Panc1 (cell line): ENCODE data around the gene RNF121. TPM values are rescaled to one million over a fixed set of nuclear protein-coding genes. Genes with fewer than 3 reads are reported as not detected.

ENCODE experiments used
- ATAC-seq: fragments of 200-7000 bp; cut with Tn5 transposase; 2 replicates; pipeline ENCODE4 v1.9.1; 2020; ENCODE audit warnings: mild to moderate bottlenecking, moderate library complexity
- BruUV-seq: library from RNA; stranded (reverse); fragments of 400-500 nt; replicated peaks from 2 replicates; lab custom pipeline; 2021; lab: Mats Ljungman, UMichigan
- CTCF ChIA-PET: fragments of 300-600 bp; sonication (Branson Sonifier 250); formaldehyde crosslinking; loops from one replicate; lab custom pipeline; 2022; ENCODE audit warnings: antibody characterized with exemption; lab: Charles Lee
- POLR2A ChIA-PET: fragments of 300-600 bp; sonication (Branson Sonifier 250); formaldehyde crosslinking; loops from one replicate; lab custom pipeline; 2022; ENCODE audit warnings: antibody characterized with exemption; lab: Charles Lee
- DNase-seq: peaks from one replicate; pipeline ENCODE4 v3.0.0-alpha.2; 2010; ENCODE audit warnings: low read depth, low spot score
- H3K27ac ChIP-seq: 2 replicates; pipeline ENCODE4 v1.5.1; 2011; ENCODE audit warnings: mild to moderate bottlenecking, low read length, inconsistent platforms
- H3K27me3 ChIP-seq: fragments of 200-500 bp; sonication (Bioruptor generic); 2 replicates; pipeline ENCODE4 v1.6.0; 2014; ENCODE audit warnings: low read length, inconsistent platforms; ENCODE audit not compliant: control insufficient read depth, insufficient read depth
- H3K36me3 ChIP-seq: fragments of 200-500 bp; sonication (Bioruptor generic); 2 replicates; pipeline ENCODE4 v1.5.1; 2014; ENCODE audit warnings: inconsistent platforms, mild to moderate bottlenecking, low read length, moderate library complexity; ENCODE audit not compliant: control insufficient read depth, insufficient read depth
- H3K4me1 ChIP-seq: 2 replicates; pipeline ENCODE4 v1.5.1; 2011; ENCODE audit warnings: inconsistent platforms, mild to moderate bottlenecking, low read length, moderate library complexity; ENCODE audit not compliant: control insufficient read depth, insufficient read depth
- H3K4me3 ChIP-seq, 2 experiments: 2 replicates each; pipeline ENCODE4 v1.5.1; 2011 to 2012; ENCODE audit warnings: low read depth in 2 of 2, low read length in 2 of 2, mild to moderate bottlenecking in 2 of 2, inconsistent platforms in 1 of 2, moderate library complexity in 1 of 2
- H3K9me3 ChIP-seq: fragments of 200-500 bp; sonication (Bioruptor generic); 2 replicates; pipeline ENCODE4 v1.5.1; 2014; ENCODE audit warnings: low read depth, mild to moderate bottlenecking, inconsistent platforms, low read length, moderate library complexity; ENCODE audit not compliant: control insufficient read depth, insufficient read depth
- CTCF ChIP-seq: fragments of 450-650 bp; IDR thresholded peaks from 2 replicates; pipeline ENCODE4 v1.5.1; 2017; ENCODE audit warnings: mild to moderate bottlenecking
- POLR2AphosphoS5 ChIP-seq: IDR thresholded peaks from 2 replicates; pipeline ENCODE4 v1.6.1; 2012; ENCODE audit warnings: mild to moderate bottlenecking, low read depth, low read length, moderate library complexity
- REST ChIP-seq, 2 experiments: IDR thresholded peaks; 2 replicates each; pipeline ENCODE4 v1.6.1; 2011 to 2012; ENCODE audit warnings: low read depth in 2 of 2, control low read depth in 1 of 2, low read length in 1 of 2, mild to moderate bottlenecking in 1 of 2, moderate library complexity in 1 of 2; ENCODE audit not compliant: insufficient read depth in 1 of 2
- SIN3A ChIP-seq: IDR thresholded peaks from 2 replicates; pipeline ENCODE4 v1.6.1; 2012; ENCODE audit warnings: low read depth, mild to moderate bottlenecking, low read length, moderate library complexity, borderline replicate concordance; ENCODE audit not compliant: insufficient read depth
- TCF7L2 ChIP-seq: IDR thresholded peaks from 2 replicates; pipeline ENCODE4 v1.6.1; 2011; ENCODE audit warnings: mild to moderate bottlenecking, low read depth, low read length, inconsistent platforms
- in situ Hi-C: cut with HindIII; loops from 2 replicates; pipeline ENCODE4 v1.10.0; 2016; ENCODE audit warnings: low sequenced_read_pairs, low pct_unique_long_range_greater_than_20kb
- intact Hi-C: fragments of 100-400 bp; cut with micrococcal nuclease; formaldehyde crosslinking; loops from one replicate; pipeline ENCODE4 v1.10.0; 2022; ENCODE audit not compliant: unreplicated experiment
- total RNA-seq: library from RNA; stranded (reverse); gene quantifications from one replicate; pipeline ENCODE4 v1.2.1, GENCODE V29; 2021; ENCODE audit not compliant: unreplicated experiment

RNF121 gene
- total RNA-seq, 1 experiment from 2014 or later = 69.6 TPM

DNA sequence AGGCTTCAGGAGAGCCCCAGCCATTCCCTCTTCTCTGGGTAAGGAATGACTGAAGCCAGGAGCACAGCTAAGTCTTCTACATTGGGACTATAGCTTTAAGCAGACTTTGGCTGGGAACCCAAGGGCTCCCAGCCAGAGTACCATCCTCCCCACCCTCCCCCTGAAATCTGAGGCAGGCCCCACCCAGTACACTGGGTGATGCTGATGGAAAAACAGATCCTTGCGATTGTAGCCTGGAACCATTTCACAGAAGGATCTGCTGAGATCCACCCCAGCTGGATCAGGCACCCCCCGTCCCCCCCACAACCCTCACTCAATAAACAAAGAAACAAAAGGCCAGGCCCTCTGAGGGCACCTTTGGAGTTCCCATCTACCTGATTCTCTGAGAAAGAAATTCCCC, 109.6 kb downstream of the RNF121 start:
- POLR2A ChIA-PET = interaction anchor here (0.5 to 1.5 kb wide), 4 partner anchors 10 to 337 kb away, joined by 3 to 8 read pairs (median 5); no protein-coding TSS in a partner anchor
- in situ Hi-C loops (no loop called here), intact Hi-C loops (no loop called here)
- CTCF ChIA-PET = interaction anchor here (2.6 kb wide), 1 partner anchor 13 kb away, joined by 8 read pairs; no protein-coding TSS in a partner anchor
- Histone ChIP-seq H3K27ac (peak overlapping the region; percentile 10; the same call in 1 of the 2 replicates), H3K36me3 (no peaks in the 10 kb centered on the region; the same call in 1 of the 2 replicates), H3K27me3 (no peaks in the 10 kb centered on the region), H3K4me3 (peak overlapping the region; percentile 59 to 72; a peak in 1 of 4 replicates), H3K9me3 (no peaks in the 10 kb centered on the region), H3K4me1 (peaks cover 37% of the 10 kb centered on the region)
- TF ChIP-seq TCF7L2 = no peak
- TF ChIP-seq POLR2AphosphoS5 = no peak
- TF ChIP-seq SIN3A = no peak
- TF ChIP-seq CTCF = no peak
- no peak for TF ChIP-seq REST (IDR thresholded peaks at IDR 0.05; ENCODE audit: insufficient read depth in 1 of 2, low read depth in 2 of 2, low read length in 1 of 2)
- ATAC-seq = no peak
- no peak for DNase-seq
- BruUV-seq = no TSS peak

GRCh38 chr11:72039031-72039855, 110.4 kb downstream of the RNF121 start:
- Histone ChIP-seq H3K9me3 (no peaks in the 10 kb centered on the region), H3K4me3 (peak overlapping the region; percentile 59 to 72), H3K4me1 (peaks cover 37% of the 10 kb centered on the region), H3K27me3 (no peaks in the 10 kb centered on the region), H3K27ac (peak overlapping the region; percentile 90; the same call in 1 of the 2 replicates), H3K36me3 (no peaks in the 10 kb centered on the region)
- TF ChIP-seq SIN3A = no peak
- TF ChIP-seq POLR2AphosphoS5 = no peak
- TF ChIP-seq CTCF = no peak
- TF ChIP-seq TCF7L2 = no peak
- no peak for TF ChIP-seq REST (IDR thresholded peaks at IDR 0.05; ENCODE audit: insufficient read depth in 1 of 2, low read depth in 2 of 2, low read length in 1 of 2)
- ChIA-PET CTCF (interaction anchor here (0.7 to 2.6 kb wide), 2 partner anchors 14 to 1440 kb away, joined by 3 to 8 read pairs; no protein-coding TSS in a partner anchor), POLR2A (interaction anchor here (0.5 to 1.5 kb wide), 5 partner anchors 9 to 383 kb away, joined by 3 to 12 read pairs (median 6); no protein-coding TSS in a partner anchor)
- DNase-seq = no peak
- BruUV-seq = no TSS peak
- ATAC-seq = no peak
- intact Hi-C loops = no loop called here
- in situ Hi-C loops = no loop called here
